Measurements from ENCODE around the gene MEF2C. TPM values are rescaled to one million over a fixed set of nuclear protein-coding genes. Genes with fewer than 3 reads are reported as not detected.

MEF2C gene
- total and polyA plus RNA-seq, 2 of the 13 experiments (the other 11 are each of a cell fraction or from before 2014, with no cell fraction given), result 0.02 TPM; not detected in 1

- TF ChIP-seq HMGXB4 (CRISPR knock-in tag; IDR thresholded peaks at IDR 0.05; ENCODE audit: borderline replicate concordance in 1 of 2, low read depth in 1 of 2), result peak; percentile 65 to 81; a peak in 3 of 4 replicates
- peak; percentile 38 for TF ChIP-seq YY1 (IDR thresholded peaks at IDR 0.05; ENCODE audit: insufficient read depth, insufficient replicate concordance, low read depth, low read length)
- TF ChIP-seq TFDP2 (CRISPR knock-in tag; IDR thresholded peaks at IDR 0.05), result peak; percentile 37; the same call in 1 of the 2 replicates
These were observed 202.5 kb downstream of the MEF2C start (continued) for GRCh38 chr5:88680253-88681132.

DNA sequence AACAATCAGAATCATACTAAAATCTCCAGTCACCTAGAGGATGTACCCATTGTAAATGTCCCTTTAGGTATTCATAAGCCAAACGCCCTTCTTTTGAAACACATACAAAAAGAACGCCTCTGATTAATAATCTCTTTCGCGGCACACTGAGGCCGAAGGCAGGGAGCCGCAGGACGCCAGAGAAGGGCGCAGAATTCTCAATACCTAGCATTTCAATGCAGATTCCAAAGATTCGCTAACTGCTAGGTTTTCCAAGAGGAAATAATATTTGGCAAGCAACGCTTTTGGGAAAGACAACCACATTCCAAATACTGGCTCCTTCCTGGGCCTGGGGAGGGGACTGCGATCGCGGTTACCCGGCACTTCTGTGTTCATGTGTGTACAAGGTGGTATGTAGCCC is 203.3 kb downstream of the MEF2C start:
- no peak for ATAC-seq
- CTCF ChIA-PET (ENCODE audit: low intra/inter-chr PET ratio, low total read pairs), result interaction anchor here (0.8 to 3.3 kb wide), 3 partner anchors 538 to 898 kb away, joined by 4 to 28 read pairs (median 5); no protein-coding TSS in a partner anchor
- no peak overlapping the region for H3K4me3 ChIP-seq (replicated peaks in 1 of 3; ENCODE audit: insufficient read depth in 1 of 3, low read depth in 2 of 3, low read length in 3 of 3)
- POLR2A ChIA-PET, result no interaction called here
- no TSS peak for BruUV-seq (replicated peaks)
- H3K9me3 ChIP-seq (ENCODE audit: low read length), result no peaks in the 10 kb centered on the region
- intact Hi-C loops (cut with micrococcal nuclease; ENCODE audit: unreplicated experiment) (loop anchor here (1.0 kb wide), 2 partner anchors 538 to 898 kb away; no protein-coding TSS in a partner anchor), in situ Hi-C loops (cut with HindIII; ENCODE audit: extremely low pct_ligation_motif_present, low pct_unique_long_range_greater_than_20kb) (loop anchor here (5.0 to 25.0 kb wide), 2 partner anchors 537 to 1267 kb away; partner anchors contain the start of gene CCNH)
- FAIRE-seq, result no peak
- H3K79me2 ChIP-seq (ENCODE audit: insufficient read depth, low read length), result no peaks in the 10 kb centered on the region
- 81% methylated on average over 14 of the region's 14 CpGs for whole genome bisulfite sequencing (ENCODE audit: low lambda C conversion rate)
- no peak overlapping the region for H3K9ac ChIP-seq (ENCODE audit: insufficient read depth, low read depth, low read length)
- H3K4me1 ChIP-seq (ENCODE audit: insufficient read depth, low read length), result no peaks in the 10 kb centered on the region
- no peak overlapping the region for H2AFZ ChIP-seq (ENCODE audit: low read length)
- H3K4me2 ChIP-seq (ENCODE audit: low read depth, low read length), result no peak overlapping the region
- H4K20me1 ChIP-seq (ENCODE audit: insufficient read depth, low read length), result no peaks in the 10 kb centered on the region
- no peak for DNase-seq (ENCODE audit: low spot score)
- peaks cover 2 to 73% of the 10 kb centered on the region in 2 experiments; a peak in 4 of 5 replicates for H3K27me3 ChIP-seq (ENCODE audit: control insufficient read depth in 1 of 2, insufficient read depth in 2 of 2, low read length in 2 of 2)
- TF ChIP-seq KMT2B (CRISPR knock-in tag; IDR thresholded peaks at IDR 0.05) (no peak), ZNF510 (CRISPR knock-in tag; IDR thresholded peaks at IDR 0.05; ENCODE audit: low read depth) (no peak), SMAD1 (CRISPR knock-in tag; IDR thresholded peaks at IDR 0.05; ENCODE audit: borderline replicate concordance, low read depth) (no peak), RARA (CRISPR knock-in tag; IDR thresholded peaks at IDR 0.05) (no peak), ZNF230 (CRISPR knock-in tag; IDR thresholded peaks at IDR 0.05) (no peak)
- no peak overlapping the region for H3K27ac ChIP-seq (ENCODE audit: extremely low read length, insufficient read depth, low read length)
- H3K36me3 ChIP-seq (replicated peaks in 1 of 2; ENCODE audit: control insufficient read depth in 1 of 2, insufficient read depth in 2 of 2, low read length in 2 of 2), result no peaks in the 10 kb centered on the region
